ACHN (cell line): ENCODE measurements around the gene RTN4RL1.

Experiments used
- DNase-seq: peaks from one replicate; pipeline ENCODE4 v3.0.0-alpha.2; 2015
- in situ Hi-C: cut with HindIII; loops from 2 replicates; pipeline ENCODE4 v1.10.0; 2017; ENCODE audit warnings: low sequenced_read_pairs, low pct_ligation_motif_present, low pct_unique_long_range_greater_than_20kb

RTN4RL1 gene

GRCh38 chr17:2025220-2025621 is at the start of gene RTN4RL1:
TSS of gene RTN4RL1 (minus strand) at chr17:2025334. CDS start at chr17:2024865, 469 bp downstream.
- DNase-seq, result peak; percentile 61

GRCh38 chr17:2074919-2075318 is 49.8 kb upstream of the RTN4RL1 start:
- no peak for DNase-seq
- in situ Hi-C loops, result no loop called here

More at GRCh38 chr17:2025220-2025621, at the start of gene RTN4RL1:
- in situ Hi-C loops, result loop anchor here (25.0 kb wide), 1 partner anchor 138 kb away; no protein-coding TSS in a partner anchor

- in situ Hi-C loops, result no loop called here
- no peak for DNase-seq
These were observed 46.5 kb upstream of the RTN4RL1 start for GRCh38 chr17:2071455-2072281.

GRCh38 chr17:2071024-2071385 is 45.9 kb upstream of the RTN4RL1 start:
- no peak for DNase-seq
- in situ Hi-C loops, result no loop called here

GRCh38 chr17:2070241-2071023 is 45.3 kb upstream of the RTN4RL1 start:
- DNase-seq, result no peak
- in situ Hi-C loops, result no loop called here

- no peak for DNase-seq
- in situ Hi-C loops, result no loop called here
These were observed 43.5 kb upstream of the RTN4RL1 start for GRCh38 chr17:2068519-2069051.

- in situ Hi-C loops, result no loop called here
- no peak for DNase-seq
These were observed 42.9 kb upstream of the RTN4RL1 start for GRCh38 chr17:2068031-2068518.

- in situ Hi-C loops, result no loop called here
- no peak for DNase-seq
These were observed 42.5 kb upstream of the RTN4RL1 start for GRCh38 chr17:2067608-2068024.

- in situ Hi-C loops, result no loop called here
- DNase-seq, result no peak
These were observed 42.0 kb upstream of the RTN4RL1 start for GRCh38 chr17:2067048-2067561.

GRCh38 chr17:2065949-2066400 is 40.8 kb upstream of the RTN4RL1 start:
- in situ Hi-C loops, result no loop called here
- no peak for DNase-seq

- DNase-seq, result peak; percentile 45
- in situ Hi-C loops, result no loop called here
These were observed 40.0 kb upstream of the RTN4RL1 start for GRCh38 chr17:2064980-2065785.

- in situ Hi-C loops, result no loop called here
- DNase-seq, result no peak
These were observed 39.4 kb upstream of the RTN4RL1 start for GRCh38 chr17:2064520-2064971.

GRCh38 chr17:2064147-2064489 is 39.0 kb upstream of the RTN4RL1 start:
- no peak for DNase-seq
- in situ Hi-C loops, result no loop called here

- DNase-seq, result no peak
- in situ Hi-C loops, result no loop called here
These were observed 38.4 kb upstream of the RTN4RL1 start for GRCh38 chr17:2063261-2064146.

GRCh38 chr17:2062571-2063183 is 37.5 kb upstream of the RTN4RL1 start:
- in situ Hi-C loops, result no loop called here
- peak; percentile 33 for DNase-seq

GRCh38 chr17:2061441-2061958 is 36.4 kb upstream of the RTN4RL1 start:
- DNase-seq, result no peak
- in situ Hi-C loops, result no loop called here
